Activated T-cell treated with anti-CD3 and anti-CD28 coated beads for 48 hours (primary cell): Measurements from ENCODE around the gene NCAPH2.

Source experiments
- DNase-seq: peaks from one replicate; pipeline ENCODE4 v3.0.0-alpha.2; 2020; ENCODE audit warnings: low read depth

NCAPH2 gene

GRCh38 chr22:50474710-50475651 lies 33.0 kb upstream of the NCAPH2 start, which contains the start of gene SBF1:
SBF1 (minus strand) TSS chr22:50475035; CDS start chr22:50474840, 195 bp downstream.
- DNase-seq, result peak; percentile 90

GRCh38 chr22:50475652-50476002 lies 32.4 kb upstream of the NCAPH2 start:
- DNase-seq, result no peak

- DNase-seq, result no peak
Observed at GRCh38 chr22:50476868-50477267, 31.2 kb upstream of the NCAPH2 start.

- DNase-seq, result no peak
Observed at GRCh38 chr22:50477923-50478322, 30.1 kb upstream of the NCAPH2 start.

GRCh38 chr22:50479721-50480120 lies 28.3 kb upstream of the NCAPH2 start:
- no peak for DNase-seq

- DNase-seq, result no peak
Observed at GRCh38 chr22:50481045-50481439, 27.0 kb upstream of the NCAPH2 start.

GRCh38 chr22:50481440-50482106 lies 26.5 kb upstream of the NCAPH2 start, which contains the start of gene ADM2:
ADM2 (plus strand) TSS chr22:50481543; CDS start chr22:50481848, 305 bp downstream.
- peak; percentile 61 for DNase-seq

GRCh38 chr22:50482107-50483074 lies 25.6 kb upstream of the NCAPH2 start:
- no peak for DNase-seq

GRCh38 chr22:50483106-50483505 lies 24.9 kb upstream of the NCAPH2 start:
- no peak for DNase-seq

GRCh38 chr22:50483556-50483955 lies 24.5 kb upstream of the NCAPH2 start:
- no peak for DNase-seq

GRCh38 chr22:50483977-50484853 lies 23.8 kb upstream of the NCAPH2 start:
- no peak for DNase-seq

- no peak for DNase-seq
Observed at GRCh38 chr22:50485221-50486131, 22.5 kb upstream of the NCAPH2 start.

- no peak for DNase-seq
Observed at GRCh38 chr22:50486561-50487289, 21.3 kb upstream of the NCAPH2 start, which contains the start of gene MIOX. MIOX (plus strand) TSS chr22:50486859; CDS start chr22:50486898, 39 bp downstream.

GRCh38 chr22:50487290-50488005 lies 20.6 kb upstream of the NCAPH2 start:
- DNase-seq, result no peak

GRCh38 chr22:50488006-50488677 lies 19.9 kb upstream of the NCAPH2 start:
- DNase-seq, result no peak

GRCh38 chr22:50488886-50489285 lies 19.1 kb upstream of the NCAPH2 start:
- no peak for DNase-seq

GRCh38 chr22:50489363-50490243 lies 18.4 kb upstream of the NCAPH2 start:
- DNase-seq, result no peak
